ENCODE data around the gene HAUS2.
"Not testable (repeated sequence)": the region's sequence is repeated elsewhere in the genome, so short reads cannot be mapped to it uniquely, and the experiment has no call there.

HAUS2 gene

GRCh38 chr15:42548249-42549031 lies at the start of gene HAUS2, which contains the start of gene LRRC57:
Gene HAUS2 (plus strand): TSS chr15:42548838. CDS start chr15:42548873, 35 bp downstream.
Gene LRRC57 (minus strand): TSS chr15:42548793. CDS start chr15:42548434, 359 bp downstream.
- peak; percentile 63 for DNase-seq (ENCODE audit: low read depth)

- no peak for DNase-seq (ENCODE audit: low read depth)
These were observed 48.6 kb upstream of the HAUS2 start for GRCh38 chr15:42499858-42500609.

- DNase-seq (ENCODE audit: low read depth): no peak
These were observed 46.2 kb upstream of the HAUS2 start for GRCh38 chr15:42502477-42502876.

- DNase-seq (ENCODE audit: low read depth): no peak
These were observed 44.8 kb upstream of the HAUS2 start for GRCh38 chr15:42503825-42504224.

- DNase-seq (ENCODE audit: low read depth): no peak
These were observed 44.0 kb upstream of the HAUS2 start for GRCh38 chr15:42504631-42505030.

GRCh38 chr15:42507514-42507913 lies 41.1 kb upstream of the HAUS2 start:
- no peak for DNase-seq (ENCODE audit: low read depth)

GRCh38 chr15:42508263-42508690 lies 40.4 kb upstream of the HAUS2 start:
- DNase-seq (ENCODE audit: low read depth): no peak

GRCh38 chr15:42510258-42511006 lies 38.2 kb upstream of the HAUS2 start:
- no peak for DNase-seq (ENCODE audit: low read depth)

GRCh38 chr15:42511007-42511391 lies 37.6 kb upstream of the HAUS2 start:
- DNase-seq (ENCODE audit: low read depth): peak; percentile 18

- no peak for DNase-seq (ENCODE audit: low read depth)
These were observed 25.3 kb upstream of the HAUS2 start for GRCh38 chr15:42523331-42523730.

GRCh38 chr15:42528970-42529369 lies 19.7 kb upstream of the HAUS2 start:
- no peak for DNase-seq (ENCODE audit: low read depth)

GRCh38 chr15:42533246-42533645 lies 15.4 kb upstream of the HAUS2 start:
- no peak for DNase-seq (ENCODE audit: low read depth)

GRCh38 chr15:42544853-42545629 lies 3.6 kb upstream of the HAUS2 start:
- no peak for DNase-seq (ENCODE audit: low read depth)

GRCh38 chr15:42547918-42548248 lies 755 bp upstream of the HAUS2 start:
- DNase-seq (ENCODE audit: low read depth): peak; percentile 18

- peak; percentile 3 for DNase-seq (ENCODE audit: low read depth)
These were observed 424 bp downstream of the HAUS2 start for GRCh38 chr15:42549032-42549491.

GRCh38 chr15:42549741-42550392 lies 1.2 kb downstream of the HAUS2 start:
- no peak for DNase-seq (ENCODE audit: low read depth)

GRCh38 chr15:42553554-42553953 lies 4.9 kb downstream of the HAUS2 start:
- no peak for DNase-seq (ENCODE audit: low read depth)

GRCh38 chr15:42556550-42557207 lies 8.0 kb downstream of the HAUS2 start:
- not testable (repeated sequence) for DNase-seq (ENCODE audit: low read depth)

GRCh38 chr15:42558739-42559138 lies 10.1 kb downstream of the HAUS2 start:
- DNase-seq (ENCODE audit: low read depth): no peak

- DNase-seq (ENCODE audit: low read depth): peak; percentile 97
These were observed 26.8 kb downstream of the HAUS2 start, which contains the start of gene STARD9 for GRCh38 chr15:42575188-42576039. Gene STARD9 (plus strand): TSS chr15:42575606. CDS start chr15:42575716, 110 bp downstream.

Measured in GM04504 (cell line).